K562 (cell line): ENCODE measurements around the gene ATP5ME. TPM values are rescaled to one million over a fixed set of nuclear protein-coding genes. Genes with fewer than 3 reads are reported as not detected.

ENCODE experiments used
- CBX1 ChIP-seq: sonication (generic); IDR thresholded peaks from 2 replicates; pipeline ENCODE4 v1.6.1; 2016; ENCODE audit warnings: antibody characterized with exemption, low read depth, mild to moderate bottlenecking
- CEBPB ChIP-seq: fragments of 450-650 bp; IDR thresholded peaks from 2 replicates; pipeline ENCODE4 v1.6.1; 2016; ENCODE audit warnings: missing genetic modification characterization, missing compliant biosample characterization
- EGR1 ChIP-seq: fragments of 450-650 bp; conservative IDR thresholded peaks from 2 replicates; pipeline ENCODE4 v1.6.1; 2017; ENCODE audit warnings: mild to moderate bottlenecking
- JUND ChIP-seq, 2 experiments: IDR thresholded peaks; 2 replicates in 1 of 2; 3 replicates in 1 of 2; pipeline ENCODE4 v1.6.1; 2011; ENCODE audit warnings: borderline replicate concordance in 2 of 2, low read depth in 2 of 2, low read length in 2 of 2, improper control_type of control experiment in 1 of 2, missing biosample characterization in 1 of 2, missing genetic modification characterization in 1 of 2, missing genetic modification reagents in 1 of 2
- KDM5B ChIP-seq: fragments of 200-600 bp; sonication (generic); IDR thresholded peaks from 2 replicates; pipeline ENCODE4 v1.6.1; 2012; ENCODE audit warnings: low read depth, mild to moderate bottlenecking, moderate library complexity, low read length, control low read depth, inconsistent platforms; ENCODE audit not compliant: insufficient replicate concordance
- L3MBTL2 ChIP-seq: fragments of 450-650 bp; IDR thresholded peaks from 2 replicates; pipeline ENCODE4 v1.6.1; 2016; ENCODE audit warnings: mild to moderate bottlenecking, moderate library complexity
- PHF20 ChIP-seq: fragments of 450-650 bp; IDR thresholded peaks from 2 replicates; pipeline ENCODE4 v1.6.1; 2018; ENCODE audit not compliant: partially characterized antibody
- SRSF3 ChIP-seq: fragments of 200-400 bp; formaldehyde crosslinking; IDR thresholded peaks from 2 replicates; pipeline ENCODE4 v1.6.1; 2016; ENCODE audit warnings: mild to moderate bottlenecking, low read length, moderate library complexity; ENCODE audit not compliant: insufficient read depth
- SRSF9 ChIP-seq: fragments of 200-400 bp; formaldehyde crosslinking; IDR thresholded peaks from 2 replicates; pipeline ENCODE4 v1.6.1; 2017; ENCODE audit warnings: low read depth, low read length, borderline replicate concordance
- USF2 ChIP-seq: sonication (generic); formaldehyde crosslinking; IDR thresholded peaks from 2 replicates; pipeline ENCODE4 v1.5.0; 2020; ENCODE audit warnings: missing genetic modification reagents
- polyA plus RNA-seq, 8 experiments: library from polyadenylated mRNA; depleted of rRNA in 4 of 8; stranded (reverse) in 5 of 8; unstranded in 3 of 8; fragments of >200 nt; fragmentation: Nextera tagmentation in 2 of 8; fragmentation: Illumina TruSeq in 1 of 8; extraction: Ambion mirVana in 2 of 8; extraction: Trizol in 1 of 8; gene quantifications; 2 replicates each; pipeline versions ENCODE4 v1.2.1 to v1.2.3, GENCODE V29; 2011 to 2014; ENCODE audit warnings: inconsistent platforms in 1 of 8, missing spikeins in 1 of 8
- total RNA-seq, 7 experiments: library from RNA; depleted of rRNA in 6 of 7; stranded (reverse); fragments of >200 nt in 6 of 7; fragmentation: Illumina TruSeq in 2 of 7; extraction: Trizol in 2 of 7; gene quantifications; 2 replicates each; pipeline versions ENCODE4 v1.2.1 to v1.2.3, GENCODE V29; 2011 to 2021; ENCODE audit warnings: low replicate concordance in 1 of 7
- TF ChIP-seq, protein P1 (sequence below): fragments of 450-650 bp; IDR thresholded peaks from one replicate; pipeline ENCODE4 v1.6.1; 2018; ENCODE audit warnings: mild to moderate bottlenecking, moderate library complexity; ENCODE audit not compliant: partially characterized antibody
- TF ChIP-seq, protein P2 (sequence below): fragments of 450-650 bp; IDR thresholded peaks from 2 replicates; pipeline ENCODE4 v1.6.1; 2016; ENCODE audit warnings: mild to moderate bottlenecking, moderate library complexity

ATP5ME gene
- total and polyA plus RNA-seq, 9 of the 15 experiments (the other 6 are each of a cell fraction or from before 2014, with no cell fraction given), result 509 to 2,480 (median 887) TPM

DNA sequence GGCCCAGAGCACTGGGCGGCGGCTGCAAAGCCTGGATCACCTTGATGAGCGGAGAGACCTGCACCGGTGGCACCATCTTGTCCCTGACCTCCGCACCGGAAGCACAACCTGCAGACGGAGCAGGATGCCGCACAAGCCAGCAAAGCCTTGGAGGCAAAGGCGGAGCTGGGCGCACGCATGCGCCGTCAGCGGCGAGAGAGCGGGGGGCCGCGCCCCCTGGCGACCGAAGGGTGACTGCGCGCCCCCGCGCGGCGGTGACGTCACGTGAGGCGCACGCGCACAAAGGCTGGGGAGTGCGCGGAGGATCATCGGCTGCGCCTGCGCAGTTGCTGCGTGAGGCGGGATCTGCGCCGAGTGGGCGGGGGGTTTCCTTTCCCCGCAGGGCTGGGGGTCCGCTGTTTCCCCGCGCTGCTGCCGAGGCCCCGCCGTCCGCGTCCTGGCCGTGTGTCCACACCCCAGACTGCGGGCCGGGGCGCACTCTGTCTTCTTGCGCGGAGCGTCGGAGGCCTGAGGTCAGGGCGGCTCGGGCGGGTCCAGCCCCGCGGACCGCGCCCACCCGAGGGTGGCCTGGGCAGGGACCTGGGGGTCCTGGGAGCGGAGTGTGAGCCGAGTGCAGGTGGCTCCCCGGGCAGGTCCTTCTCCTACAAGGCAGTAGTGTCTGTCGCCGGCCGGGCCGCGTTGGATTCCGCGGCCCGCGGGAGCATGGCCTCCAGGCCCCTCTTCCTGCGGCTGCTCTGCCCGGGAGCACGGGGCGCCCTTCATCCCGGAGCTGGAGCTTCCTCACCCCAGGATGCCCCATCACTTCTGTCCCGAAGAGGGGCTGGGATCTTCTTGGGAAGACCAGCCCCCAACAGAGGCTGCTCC is at the start of gene ATP5ME, which contains the start of gene MYL5 (continued):
- TF ChIP-seq USF2 (CRISPR knock-in tag) (peak; percentile 84), SRSF9 (no peak), PHF20 (peak; percentile 32), SRSF3 (0 out of 2 replicates have a peak, but pooled peaks have one; percentile 69), CBX1 (peak; percentile 26; the same call in 1 of the 2 replicates), L3MBTL2 (peak; percentile 60; the same call in 1 of the 2 replicates), JUND (IDR thresholded peaks at IDR 0.05; ENCODE audit: borderline replicate concordance, low read depth, low read length) (peak; percentile 95), JUND (tag; IDR thresholded peaks at IDR 0.05; ENCODE audit: borderline replicate concordance, low read depth, low read length) (peak; percentile 90; the same call in 2 of the 3 replicates), KDM5B (peak; percentile 64), EGR1 (peak; percentile 97), CEBPB (tag) (no peak)
- TF ChIP-seq, protein P1, sequence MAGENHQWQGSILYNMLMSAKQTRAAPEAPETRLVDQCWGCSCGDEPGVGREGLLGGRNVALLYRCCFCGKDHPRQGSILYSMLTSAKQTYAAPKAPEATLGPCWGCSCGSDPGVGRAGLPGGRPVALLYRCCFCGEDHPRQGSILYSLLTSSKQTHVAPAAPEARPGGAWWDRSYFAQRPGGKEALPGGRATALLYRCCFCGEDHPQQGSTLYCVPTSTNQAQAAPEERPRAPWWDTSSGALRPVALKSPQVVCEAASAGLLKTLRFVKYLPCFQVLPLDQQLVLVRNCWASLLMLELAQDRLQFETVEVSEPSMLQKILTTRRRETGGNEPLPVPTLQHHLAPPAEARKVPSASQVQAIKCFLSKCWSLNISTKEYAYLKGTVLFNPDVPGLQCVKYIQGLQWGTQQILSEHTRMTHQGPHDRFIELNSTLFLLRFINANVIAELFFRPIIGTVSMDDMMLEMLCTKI, result no peak
- TF ChIP-seq, protein P2, sequence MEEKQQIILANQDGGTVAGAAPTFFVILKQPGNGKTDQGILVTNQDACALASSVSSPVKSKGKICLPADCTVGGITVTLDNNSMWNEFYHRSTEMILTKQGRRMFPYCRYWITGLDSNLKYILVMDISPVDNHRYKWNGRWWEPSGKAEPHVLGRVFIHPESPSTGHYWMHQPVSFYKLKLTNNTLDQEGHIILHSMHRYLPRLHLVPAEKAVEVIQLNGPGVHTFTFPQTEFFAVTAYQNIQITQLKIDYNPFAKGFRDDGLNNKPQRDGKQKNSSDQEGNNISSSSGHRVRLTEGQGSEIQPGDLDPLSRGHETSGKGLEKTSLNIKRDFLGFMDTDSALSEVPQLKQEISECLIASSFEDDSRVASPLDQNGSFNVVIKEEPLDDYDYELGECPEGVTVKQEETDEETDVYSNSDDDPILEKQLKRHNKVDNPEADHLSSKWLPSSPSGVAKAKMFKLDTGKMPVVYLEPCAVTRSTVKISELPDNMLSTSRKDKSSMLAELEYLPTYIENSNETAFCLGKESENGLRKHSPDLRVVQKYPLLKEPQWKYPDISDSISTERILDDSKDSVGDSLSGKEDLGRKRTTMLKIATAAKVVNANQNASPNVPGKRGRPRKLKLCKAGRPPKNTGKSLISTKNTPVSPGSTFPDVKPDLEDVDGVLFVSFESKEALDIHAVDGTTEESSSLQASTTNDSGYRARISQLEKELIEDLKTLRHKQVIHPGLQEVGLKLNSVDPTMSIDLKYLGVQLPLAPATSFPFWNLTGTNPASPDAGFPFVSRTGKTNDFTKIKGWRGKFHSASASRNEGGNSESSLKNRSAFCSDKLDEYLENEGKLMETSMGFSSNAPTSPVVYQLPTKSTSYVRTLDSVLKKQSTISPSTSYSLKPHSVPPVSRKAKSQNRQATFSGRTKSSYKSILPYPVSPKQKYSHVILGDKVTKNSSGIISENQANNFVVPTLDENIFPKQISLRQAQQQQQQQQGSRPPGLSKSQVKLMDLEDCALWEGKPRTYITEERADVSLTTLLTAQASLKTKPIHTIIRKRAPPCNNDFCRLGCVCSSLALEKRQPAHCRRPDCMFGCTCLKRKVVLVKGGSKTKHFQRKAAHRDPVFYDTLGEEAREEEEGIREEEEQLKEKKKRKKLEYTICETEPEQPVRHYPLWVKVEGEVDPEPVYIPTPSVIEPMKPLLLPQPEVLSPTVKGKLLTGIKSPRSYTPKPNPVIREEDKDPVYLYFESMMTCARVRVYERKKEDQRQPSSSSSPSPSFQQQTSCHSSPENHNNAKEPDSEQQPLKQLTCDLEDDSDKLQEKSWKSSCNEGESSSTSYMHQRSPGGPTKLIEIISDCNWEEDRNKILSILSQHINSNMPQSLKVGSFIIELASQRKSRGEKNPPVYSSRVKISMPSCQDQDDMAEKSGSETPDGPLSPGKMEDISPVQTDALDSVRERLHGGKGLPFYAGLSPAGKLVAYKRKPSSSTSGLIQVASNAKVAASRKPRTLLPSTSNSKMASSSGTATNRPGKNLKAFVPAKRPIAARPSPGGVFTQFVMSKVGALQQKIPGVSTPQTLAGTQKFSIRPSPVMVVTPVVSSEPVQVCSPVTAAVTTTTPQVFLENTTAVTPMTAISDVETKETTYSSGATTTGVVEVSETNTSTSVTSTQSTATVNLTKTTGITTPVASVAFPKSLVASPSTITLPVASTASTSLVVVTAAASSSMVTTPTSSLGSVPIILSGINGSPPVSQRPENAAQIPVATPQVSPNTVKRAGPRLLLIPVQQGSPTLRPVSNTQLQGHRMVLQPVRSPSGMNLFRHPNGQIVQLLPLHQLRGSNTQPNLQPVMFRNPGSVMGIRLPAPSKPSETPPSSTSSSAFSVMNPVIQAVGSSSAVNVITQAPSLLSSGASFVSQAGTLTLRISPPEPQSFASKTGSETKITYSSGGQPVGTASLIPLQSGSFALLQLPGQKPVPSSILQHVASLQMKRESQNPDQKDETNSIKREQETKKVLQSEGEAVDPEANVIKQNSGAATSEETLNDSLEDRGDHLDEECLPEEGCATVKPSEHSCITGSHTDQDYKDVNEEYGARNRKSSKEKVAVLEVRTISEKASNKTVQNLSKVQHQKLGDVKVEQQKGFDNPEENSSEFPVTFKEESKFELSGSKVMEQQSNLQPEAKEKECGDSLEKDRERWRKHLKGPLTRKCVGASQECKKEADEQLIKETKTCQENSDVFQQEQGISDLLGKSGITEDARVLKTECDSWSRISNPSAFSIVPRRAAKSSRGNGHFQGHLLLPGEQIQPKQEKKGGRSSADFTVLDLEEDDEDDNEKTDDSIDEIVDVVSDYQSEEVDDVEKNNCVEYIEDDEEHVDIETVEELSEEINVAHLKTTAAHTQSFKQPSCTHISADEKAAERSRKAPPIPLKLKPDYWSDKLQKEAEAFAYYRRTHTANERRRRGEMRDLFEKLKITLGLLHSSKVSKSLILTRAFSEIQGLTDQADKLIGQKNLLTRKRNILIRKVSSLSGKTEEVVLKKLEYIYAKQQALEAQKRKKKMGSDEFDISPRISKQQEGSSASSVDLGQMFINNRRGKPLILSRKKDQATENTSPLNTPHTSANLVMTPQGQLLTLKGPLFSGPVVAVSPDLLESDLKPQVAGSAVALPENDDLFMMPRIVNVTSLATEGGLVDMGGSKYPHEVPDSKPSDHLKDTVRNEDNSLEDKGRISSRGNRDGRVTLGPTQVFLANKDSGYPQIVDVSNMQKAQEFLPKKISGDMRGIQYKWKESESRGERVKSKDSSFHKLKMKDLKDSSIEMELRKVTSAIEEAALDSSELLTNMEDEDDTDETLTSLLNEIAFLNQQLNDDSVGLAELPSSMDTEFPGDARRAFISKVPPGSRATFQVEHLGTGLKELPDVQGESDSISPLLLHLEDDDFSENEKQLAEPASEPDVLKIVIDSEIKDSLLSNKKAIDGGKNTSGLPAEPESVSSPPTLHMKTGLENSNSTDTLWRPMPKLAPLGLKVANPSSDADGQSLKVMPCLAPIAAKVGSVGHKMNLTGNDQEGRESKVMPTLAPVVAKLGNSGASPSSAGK, result peak; percentile 53
